NCI-H1048 (cell line): ENCODE measurements around the gene RBM38.

Source experiments
- DNase-seq: peaks from one replicate; lab custom pipeline; 2025; lab: John Stamatoyannopoulos, UW

RBM38 gene

DNA sequence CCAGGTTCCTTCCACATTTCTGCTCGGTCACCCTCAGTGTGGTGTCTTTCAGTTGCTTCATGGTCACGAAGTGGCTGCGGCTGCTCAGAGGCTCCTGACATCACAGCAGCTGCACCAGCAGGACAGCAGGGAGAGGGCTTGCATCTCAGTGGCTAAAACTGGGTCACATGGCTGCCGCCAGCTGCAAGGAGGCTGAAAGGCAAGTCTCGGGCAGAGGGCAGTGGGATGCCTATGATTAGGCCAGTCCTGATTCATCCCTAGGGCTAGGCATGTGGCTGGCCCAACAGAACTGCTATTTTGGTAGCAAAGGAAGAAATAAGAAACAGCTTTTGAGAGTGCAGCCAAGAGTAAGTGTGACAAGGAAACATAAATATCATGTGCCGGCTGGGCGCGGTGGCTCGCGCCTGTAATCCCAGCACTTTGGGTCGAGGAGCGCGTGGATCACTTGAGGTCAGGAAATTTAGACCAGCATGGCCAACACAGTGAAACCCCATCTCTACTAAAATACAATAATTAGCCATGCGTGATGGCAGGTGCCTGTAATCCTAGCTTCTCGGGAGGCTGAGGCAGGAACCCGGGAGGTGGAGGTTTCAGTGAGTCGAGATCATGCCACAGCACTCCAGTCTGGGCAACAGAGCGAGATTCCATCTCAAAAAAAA lies 46.6 kb downstream of the RBM38 start:
- no peak for DNase-seq

DNA sequence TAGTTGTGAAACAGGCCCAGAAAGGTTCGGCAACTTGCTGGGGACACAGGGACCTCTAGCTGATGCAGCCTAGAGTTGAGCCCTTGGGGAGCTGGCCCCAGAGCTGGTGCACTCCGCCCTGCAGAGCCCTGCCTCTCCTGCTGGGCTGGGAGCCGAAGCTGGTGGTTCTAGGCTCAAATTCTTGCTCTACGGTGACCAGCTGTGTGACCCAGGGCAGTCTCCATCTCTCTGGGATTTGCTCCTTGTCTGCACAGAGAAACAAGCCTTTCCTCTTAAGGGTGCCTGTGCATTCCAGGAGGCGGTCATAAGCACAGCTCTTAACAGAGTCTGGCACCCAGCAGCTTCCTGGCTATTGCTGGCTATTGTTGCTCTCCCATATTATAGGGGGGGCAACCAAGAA lies 47.4 kb downstream of the RBM38 start:
- no peak for DNase-seq

DNA sequence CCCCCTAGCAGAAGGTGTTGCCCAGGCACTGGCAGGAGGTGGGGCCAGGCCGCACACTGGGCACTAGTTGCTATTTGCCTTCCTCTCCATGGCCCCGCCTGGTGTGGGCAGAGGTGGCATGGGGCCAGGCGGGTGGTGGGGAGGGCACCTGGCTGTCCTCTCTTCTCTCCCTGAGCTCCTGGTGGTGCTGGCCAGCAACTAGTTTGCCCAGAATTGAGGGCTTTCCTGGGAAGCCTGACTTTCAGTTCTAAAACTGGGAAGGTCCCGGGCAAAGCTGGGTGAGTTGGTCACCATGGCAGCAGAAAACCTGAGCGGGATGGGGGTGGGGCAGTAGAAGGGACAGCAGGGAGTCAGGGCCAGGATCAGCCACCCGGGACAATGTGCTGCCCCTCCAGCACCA lies 48.2 kb downstream of the RBM38 start:
- DNase-seq = no peak

DNA sequence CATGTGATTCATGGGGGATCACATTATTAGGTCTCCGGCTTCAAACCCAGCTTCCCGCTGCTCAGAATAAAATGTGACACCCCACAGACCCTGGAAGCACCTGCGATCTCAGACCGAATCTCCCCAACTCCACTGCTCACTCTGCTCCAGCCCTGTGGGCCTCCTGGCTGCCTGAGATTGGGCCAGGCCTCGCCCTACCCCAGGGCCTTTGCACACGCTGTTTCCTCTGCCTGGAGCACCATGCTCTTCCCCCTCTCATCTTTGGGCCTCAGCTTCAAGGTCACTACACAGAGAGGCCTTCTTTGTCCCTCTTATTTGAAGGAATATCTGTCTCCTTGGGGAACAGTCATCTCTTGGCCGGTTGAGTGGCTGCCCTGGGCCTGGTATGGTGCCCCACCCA lies 48.8 kb downstream of the RBM38 start:
- no peak for DNase-seq

DNA sequence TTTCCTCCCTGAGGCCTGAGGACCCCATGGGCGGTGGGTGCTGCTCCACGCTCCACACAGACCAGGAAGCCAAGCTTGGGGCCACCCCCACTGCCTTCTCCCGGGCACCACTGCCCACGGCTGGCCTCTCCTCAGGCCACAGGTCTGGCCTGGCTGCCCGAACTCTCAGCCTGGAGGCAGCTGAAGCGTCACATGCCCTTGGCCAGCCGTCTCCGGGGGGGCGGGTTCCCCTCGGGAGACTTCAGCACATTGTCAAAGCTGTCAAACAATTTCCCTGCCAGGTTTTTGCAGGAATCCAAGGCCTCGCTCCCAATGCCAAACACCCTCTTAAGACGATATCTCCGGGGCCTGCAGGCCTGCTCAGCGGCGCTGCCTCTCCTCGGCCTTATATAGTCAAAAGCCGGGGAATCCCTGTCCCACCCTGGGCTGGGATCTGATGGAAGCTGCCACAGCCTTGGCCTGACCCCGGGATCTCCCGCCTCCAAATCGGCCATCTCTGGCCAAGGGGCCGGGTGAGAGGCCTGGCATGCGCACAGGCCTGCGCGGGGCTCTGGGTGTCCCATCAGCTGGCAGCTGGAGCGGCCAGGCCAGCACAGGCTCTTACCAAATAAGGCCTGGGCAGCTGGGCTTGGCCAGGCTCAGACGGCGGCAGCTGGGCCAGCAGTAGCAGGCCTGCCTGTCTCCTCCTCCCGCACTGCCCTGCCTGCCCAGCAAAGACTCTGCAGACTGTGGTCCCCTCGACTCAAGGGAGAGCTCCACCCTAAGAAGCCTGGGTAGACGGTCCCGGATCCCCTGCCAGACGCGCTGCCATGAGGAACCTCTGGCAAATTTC lies 49.7 kb downstream of the RBM38 start:
- DNase-seq = no peak

DNA sequence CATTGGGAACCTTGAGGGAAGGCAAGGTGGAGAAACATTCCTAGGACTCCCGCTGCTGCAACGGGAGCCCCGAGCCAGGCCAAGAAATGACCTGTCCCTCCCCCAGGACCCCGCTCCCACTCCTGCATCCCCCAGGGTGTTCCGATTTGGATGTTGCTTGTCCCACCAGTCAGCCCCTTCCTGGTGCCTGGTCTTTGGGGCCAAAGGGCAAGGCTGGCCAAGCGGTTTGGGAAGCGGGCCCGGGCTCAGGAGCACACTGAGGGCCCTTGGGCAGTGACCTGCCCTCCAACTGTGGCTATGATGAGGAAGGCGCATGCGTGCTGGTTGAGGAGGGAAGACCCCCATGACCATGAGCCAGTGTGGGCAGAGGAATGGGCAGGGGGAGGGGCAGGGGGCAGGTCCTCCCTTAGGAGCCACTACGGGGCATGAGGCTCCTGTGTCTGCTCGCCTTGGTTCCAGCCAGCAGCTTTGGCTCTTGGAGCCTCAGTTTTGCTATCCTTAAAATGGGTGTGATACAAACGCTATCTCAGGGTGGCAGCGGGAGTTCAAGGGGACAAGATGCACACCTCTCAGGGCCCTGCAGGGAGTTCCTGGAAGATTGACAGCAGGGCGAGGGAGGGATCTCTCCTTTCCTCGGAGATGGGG lies 50.4 kb downstream of the RBM38 start:
- DNase-seq = no peak

DNA sequence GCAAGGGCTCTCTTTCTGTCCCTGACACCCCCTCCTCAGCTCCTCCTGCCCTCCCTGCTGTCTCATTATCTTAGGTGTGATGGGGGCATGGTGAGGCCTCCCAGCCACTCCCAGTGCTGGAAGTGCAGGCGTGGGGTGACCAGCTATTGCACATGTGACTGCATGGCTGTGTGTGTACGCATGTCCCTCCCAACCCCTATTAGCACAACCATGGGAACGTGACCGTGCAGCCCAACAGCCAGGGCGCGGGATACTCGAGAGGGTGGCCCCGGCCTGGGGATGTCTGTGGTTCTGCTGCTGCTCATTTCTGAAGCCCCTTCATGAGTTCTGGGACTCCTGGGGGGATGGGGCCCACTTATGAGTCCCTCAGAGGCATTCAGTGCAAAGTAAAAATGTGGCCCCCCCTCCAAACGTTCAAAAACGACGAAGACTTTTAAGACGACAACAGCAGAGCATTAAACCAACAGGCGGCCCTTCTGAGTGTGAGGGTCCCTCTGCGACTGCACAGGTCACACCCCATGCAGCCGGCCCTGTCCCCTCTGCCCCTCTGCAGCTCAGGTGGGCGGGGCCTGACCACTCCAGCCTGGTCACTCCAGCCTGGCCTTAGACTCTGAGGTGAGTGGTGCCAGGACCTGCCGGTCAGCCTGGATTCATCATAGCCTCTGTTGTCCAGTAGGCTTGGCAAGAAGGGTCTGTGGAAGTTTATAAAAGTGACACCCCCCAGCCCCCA lies 51.1 kb downstream of the RBM38 start:
- DNase-seq = no peak

DNA sequence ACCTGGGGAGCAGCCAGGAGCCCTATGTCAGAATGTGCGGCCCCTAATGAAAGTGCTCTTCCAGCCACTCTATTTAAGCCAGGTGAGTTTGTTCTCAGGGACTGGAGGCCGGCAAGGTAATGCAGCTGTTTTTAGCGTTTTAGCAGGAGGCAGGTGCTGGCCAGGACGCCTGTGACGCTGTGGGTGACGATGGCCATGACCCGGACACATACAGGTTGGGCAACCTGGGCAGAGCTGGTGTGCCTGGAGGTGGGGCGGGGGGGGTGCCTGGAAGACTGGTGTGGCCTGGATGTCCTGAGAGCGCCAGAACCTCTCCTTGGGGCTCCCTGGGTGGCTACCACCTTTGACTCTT lies 51.7 kb downstream of the RBM38 start:
- DNase-seq = no peak

DNA sequence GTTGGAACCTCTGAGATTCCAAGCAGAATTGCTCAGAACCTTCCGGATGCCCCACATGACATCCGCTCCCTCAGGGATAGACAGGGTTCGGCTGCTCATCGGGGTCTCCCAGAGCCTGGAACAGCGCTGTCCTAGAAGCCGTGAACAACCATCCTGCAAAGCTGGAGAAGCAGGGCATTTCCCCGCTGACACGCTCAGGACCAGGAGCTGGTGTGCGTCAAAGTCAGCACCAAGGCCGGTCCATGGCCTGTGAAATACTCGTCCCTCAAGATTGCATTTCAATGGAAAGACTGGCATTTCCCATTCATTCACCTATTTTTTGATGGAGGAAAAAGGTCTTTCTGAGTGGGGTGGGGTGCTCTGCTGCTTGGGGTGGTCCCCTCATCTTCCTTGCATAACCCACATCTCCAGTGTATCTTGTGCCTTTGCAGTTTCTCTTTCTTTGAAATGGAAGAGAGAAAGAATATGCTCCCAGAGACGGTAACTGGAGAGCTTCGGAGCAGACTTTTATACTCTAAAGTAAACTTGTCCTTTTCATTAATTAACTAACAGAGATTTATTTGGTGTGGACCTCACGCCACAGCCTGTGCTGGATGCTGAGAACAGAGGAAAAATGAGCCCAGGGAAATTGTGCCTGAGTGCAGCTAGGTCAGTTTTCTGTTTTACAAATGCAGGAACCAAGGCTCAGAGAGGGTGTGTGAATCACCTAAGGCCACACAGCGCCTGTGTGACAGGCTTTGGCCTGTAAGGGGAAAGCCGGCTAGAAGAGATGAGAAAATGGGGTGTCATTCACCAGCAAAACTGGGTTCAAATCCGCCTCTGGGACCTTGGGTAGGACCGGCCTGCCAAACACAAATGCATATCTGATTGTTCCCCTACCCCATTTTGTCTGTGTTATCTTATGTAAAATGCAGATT lies 52.4 kb downstream of the RBM38 start:
- DNase-seq = no peak

DNA sequence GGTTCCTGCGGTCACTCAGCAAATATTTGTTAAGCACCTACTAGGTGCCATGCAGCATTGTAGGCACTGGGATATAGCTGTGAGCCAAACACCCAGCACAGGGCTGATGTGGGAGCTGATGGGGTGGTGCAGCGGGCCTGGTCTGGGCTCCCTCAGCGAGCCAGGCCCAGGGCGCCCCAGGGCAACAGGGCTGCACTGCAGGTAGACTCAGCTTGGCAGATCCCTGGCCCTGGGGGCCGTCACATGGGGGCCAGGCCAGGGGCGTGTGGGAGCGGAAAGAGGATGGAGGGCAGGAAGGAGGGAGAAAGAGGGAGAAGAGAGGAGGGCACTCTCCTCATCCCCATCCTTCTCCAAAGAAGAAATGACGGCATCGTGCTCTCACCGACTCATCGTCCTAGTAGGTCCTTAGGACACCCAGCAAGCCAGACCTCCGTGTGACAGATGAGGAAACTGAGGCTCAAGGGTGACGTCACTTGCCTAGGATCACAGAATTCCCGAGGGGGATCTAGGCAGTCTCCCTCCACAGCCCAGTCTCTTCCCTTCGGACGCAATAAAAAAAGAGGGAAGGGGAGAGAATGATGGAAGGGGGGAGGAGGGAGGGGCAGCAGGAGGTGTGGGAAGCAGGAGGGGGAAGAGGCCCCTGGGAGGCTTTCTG lies 53.3 kb downstream of the RBM38 start:
- no peak for DNase-seq

DNA sequence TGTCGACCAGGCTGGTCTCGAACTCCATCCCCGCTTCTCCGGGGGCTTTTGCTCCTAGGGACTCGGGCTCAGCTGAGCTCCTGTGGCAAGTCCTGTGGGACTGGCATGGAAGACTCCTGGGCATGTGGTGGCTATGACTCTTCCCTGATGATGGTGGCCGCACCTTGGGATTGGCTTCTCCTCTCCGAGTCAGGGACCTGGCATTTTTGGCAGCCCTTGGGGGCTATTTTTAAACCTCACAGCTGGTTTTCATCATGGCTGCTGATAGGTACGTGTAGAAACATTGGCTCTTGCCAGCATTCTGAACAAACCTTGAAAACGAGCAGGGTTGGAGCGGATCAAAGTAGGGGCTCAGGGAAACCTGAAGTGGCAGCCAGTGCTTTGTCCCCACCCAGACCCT lies 54.1 kb downstream of the RBM38 start:
- DNase-seq = no peak

DNA sequence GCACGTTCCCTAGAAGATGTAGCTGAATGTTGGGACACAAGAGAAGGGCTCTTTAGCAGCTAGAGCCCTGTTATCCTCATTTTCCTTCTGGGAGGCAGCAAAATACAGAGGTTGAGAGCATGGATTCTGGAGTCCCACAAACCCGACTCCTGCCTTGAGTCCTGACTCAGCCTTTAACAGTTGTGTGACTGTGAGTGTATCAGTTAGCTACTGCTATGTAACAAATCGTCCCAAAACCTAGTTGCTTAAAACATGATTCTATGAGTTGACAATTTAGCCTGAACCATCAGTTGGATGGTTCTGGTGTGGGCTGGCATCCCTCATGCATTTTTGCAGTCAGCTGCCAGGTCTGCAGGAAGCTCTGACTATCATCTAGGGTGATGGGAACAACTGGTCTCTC lies 54.6 kb downstream of the RBM38 start:
- no peak for DNase-seq

DNA sequence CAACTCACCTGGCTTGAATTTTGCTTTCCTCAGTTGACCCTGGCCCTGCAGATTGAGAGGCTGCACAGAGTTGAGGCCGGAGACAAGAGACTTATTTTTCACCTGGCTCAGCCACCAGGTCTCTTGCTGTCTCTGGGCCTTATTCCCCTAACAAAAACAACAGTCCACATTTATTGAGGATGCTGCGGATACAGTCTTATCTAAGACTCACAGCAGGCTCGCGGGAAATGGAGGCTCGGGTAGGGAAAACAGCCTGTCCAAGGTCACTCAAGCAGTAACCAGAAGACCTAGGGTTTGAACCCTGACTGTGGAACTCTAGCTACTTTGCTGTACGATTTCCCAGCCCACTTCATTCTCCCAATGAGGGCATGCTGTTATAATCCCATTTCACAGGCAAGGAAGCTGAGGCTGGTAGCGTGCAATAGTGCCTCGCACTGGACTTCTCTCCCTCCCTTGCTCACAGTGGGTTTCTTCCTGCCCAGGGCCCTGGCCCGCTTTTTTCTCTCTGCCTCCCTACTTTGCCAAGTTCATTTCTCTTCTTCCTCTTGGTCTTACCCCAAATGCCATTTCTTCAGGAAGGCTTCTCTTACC lies 57.7 kb downstream of the RBM38 start:
- no peak for DNase-seq

DNA sequence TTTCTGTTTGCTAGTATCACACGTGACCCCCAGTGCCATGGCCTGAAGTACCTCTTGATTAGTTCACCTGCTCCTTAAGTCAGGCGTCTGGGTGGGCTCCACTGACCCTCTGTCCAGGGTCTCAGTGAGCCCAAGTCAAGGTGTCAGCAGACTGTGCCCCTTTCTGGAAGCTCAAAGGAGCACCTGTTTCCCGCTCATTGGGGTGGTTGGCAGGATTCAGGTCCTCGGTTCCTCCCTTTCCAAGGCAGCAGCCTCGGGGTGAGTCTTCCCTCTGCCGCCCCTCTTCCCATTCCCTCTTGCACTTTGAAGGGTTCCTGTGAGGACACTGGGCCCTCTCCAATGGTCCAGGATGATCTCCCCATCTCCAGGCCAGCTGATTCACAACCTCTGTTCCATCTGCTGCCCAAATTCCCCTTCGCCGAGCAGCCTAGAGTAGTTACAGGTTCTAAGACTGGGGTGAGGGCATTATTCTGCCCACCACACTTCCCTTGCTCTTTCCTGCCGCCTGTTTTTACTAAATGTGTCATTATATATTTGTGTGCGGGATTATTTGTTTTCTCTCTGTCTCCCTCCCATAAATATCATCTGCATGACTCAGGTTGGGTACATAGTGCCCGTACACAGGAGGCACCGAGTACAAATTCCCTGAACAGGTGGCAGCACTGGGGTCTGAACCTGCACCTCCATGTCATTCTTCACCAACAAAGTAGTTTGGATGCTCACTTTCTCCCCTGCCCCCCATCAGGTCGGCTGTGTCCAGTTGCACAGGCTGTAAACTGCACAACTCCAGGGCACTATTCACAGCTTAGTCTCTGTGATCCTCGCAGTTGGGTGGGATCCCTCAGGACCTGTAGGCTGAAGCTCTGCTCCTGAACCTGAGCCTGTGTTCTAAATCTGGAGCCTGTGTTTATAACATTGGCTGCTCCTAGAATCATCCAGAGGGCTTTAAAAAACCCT lies 58.5 kb downstream of the RBM38 start:
- DNase-seq = no peak

DNA sequence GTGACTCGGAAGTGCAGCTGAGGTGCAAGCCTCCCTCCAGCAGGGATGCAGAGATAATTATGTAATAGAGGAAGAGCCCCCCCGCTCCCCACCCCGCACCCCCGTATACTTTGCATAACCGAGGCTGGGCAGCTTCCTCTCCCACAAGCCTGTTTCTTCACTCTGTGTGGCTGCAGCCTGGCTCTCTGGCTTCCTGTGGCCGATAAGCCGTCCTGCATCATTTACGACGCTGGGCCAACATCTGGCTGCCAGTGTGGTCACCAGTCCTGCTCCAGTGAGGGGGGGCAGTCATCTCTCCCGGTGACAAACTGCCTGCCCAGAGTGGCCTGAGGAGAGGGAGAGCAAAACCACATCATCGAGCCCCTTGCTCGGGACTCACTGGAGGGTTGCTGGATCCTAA lies 59.2 kb downstream of the RBM38 start:
- DNase-seq = no peak

DNA sequence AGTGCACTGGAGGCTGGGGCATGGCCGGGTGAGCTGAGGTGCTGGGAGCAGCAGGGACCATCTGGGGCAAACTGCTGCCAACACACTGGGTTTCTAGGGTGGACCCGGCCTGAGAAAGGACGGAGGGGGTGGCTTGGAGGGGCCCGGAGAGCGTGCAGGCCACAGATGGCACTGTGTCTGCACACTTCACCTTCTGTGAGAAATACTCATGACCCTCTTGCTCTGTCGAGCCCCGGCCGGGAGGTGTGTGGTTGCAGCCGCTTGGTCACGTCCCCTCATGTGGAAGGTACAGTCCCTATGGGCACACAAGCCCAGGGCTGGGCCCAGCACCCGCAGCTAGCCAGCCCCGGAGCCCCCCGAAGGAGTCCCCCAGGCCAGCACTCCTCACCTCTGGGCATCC lies 59.7 kb downstream of the RBM38 start:
- no peak for DNase-seq

DNA sequence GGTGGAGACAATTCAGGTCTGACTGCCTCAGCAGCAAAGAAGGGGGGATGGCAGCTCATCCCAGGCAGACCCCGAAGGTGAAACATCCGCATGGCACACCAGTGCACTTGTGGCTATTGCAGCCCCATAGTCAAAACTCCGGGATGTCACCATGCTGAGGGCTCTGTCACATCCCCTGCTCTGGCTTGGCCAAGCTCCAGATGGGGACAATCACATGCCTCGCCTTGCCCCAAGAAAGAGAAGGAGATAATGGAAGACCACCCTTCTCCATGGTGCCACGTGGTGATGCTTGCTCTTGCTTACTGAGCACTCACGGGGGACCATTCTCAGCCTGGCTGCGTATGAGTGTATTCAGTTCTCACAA lies 60.2 kb downstream of the RBM38 start:
- no peak for DNase-seq

DNA sequence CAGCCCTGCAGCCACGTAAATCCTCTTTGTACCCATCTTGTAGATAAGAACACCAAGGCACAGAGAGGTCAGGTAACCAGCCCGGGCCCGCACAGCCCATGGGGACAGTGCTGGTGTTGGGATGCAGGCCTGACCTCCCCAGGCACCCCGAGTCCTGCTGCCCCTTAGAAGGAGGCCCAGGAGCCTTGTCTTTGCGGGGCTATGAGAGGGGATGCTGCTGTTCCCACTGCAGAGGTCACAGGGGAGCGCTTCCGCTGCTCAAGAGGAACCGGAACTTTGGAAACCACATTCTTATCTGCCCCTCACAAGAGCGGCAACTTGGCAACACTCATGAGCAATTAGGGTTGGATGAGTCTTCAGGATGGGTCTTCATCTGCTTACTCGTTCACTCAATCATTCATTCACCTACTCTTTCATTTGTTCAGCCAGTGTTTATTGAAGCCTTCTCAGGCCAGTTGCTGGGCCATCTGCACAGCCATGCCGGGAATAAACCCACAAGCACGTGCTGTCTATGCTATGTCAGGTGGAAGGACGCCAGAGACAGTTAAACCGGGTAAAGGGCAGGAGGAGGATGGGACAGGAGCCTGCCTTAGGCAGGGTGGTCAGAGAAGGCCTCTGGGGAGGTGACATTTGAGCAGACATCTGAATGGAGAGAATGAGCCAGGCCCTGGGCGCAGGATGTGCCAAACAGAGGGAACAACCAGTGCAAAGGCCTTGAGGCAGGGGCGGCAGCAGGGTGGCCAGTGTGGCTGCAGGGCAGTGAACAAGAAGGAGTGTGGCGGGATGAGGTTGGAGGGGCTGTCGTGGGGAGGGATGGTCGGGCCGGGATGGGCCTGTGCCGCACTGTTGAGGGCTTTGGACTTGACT lies 60.8 kb downstream of the RBM38 start:
- no peak for DNase-seq

DNA sequence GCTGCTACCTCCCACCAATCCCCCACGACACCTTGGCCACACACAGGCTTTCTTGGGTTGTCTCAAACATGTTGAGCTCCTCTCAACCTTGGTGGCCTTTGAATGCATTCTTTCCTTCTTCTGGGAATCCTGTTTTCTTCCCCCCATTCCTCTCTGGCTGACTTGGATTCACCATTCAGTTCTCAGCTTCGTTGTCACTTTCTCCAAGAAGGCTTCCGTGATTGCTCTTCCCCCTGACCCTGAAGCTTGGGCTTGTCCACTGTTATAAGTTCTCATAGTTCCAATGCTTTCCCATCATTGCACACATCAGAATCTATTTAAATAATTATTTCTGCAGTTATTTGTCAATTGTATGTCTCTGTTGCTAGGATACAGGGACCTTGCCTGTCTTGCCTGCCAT lies 64.2 kb downstream of the RBM38 start:
- no peak for DNase-seq
